PC-9 (cell line): Measurements from ENCODE around the gene SMARCD1.

Source experiments
- CTCF ChIP-seq: fragments of 200-600 bp; sonication (generic); conservative IDR thresholded peaks from 2 replicates; pipeline ENCODE4 v1.6.1; 2017; ENCODE audit warnings: mixed run types, antibody characterized with exemption, mild to moderate bottlenecking, moderate library complexity
- EZH2 ChIP-seq: fragments of 200-600 bp; sonication (generic); IDR thresholded peaks from 2 replicates; pipeline ENCODE4 v1.8.0; 2017; ENCODE audit warnings: antibody characterized with exemption, low read depth

GRCh38 chr12:50078281-50078680 lies 6.9 kb upstream of the SMARCD1 start:
- no peak for TF ChIP-seq CTCF
- no peak for TF ChIP-seq EZH2
